K562 (cell line): Measurements from ENCODE around the gene ZFYVE28. TPM values are rescaled to one million over a fixed set of nuclear protein-coding genes. Genes with fewer than 3 reads are reported as not detected.

Experiments used
- FOXM1 ChIP-seq, 2 experiments: fragments of 450-650 bp in 1 of 2; sonication (generic) in 1 of 2; formaldehyde crosslinking in 1 of 2; IDR thresholded peaks; 2 replicates each; pipeline versions ENCODE4 v1.6.1 to v1.9.0; 2017 to 2022; ENCODE audit warnings: low read depth in 2 of 2, mild to moderate bottlenecking in 2 of 2, missing genetic modification reagents in 1 of 2, moderate library complexity in 1 of 2
- KLF6 ChIP-seq: fragments of 250-450 bp; sonication (Bioruptor Pico); IDR thresholded peaks from 2 replicates; pipeline ENCODE4 v1.4.0; 2020; ENCODE audit warnings: mild to moderate bottlenecking, moderate library complexity, borderline replicate concordance
- L3MBTL2 ChIP-seq: fragments of 450-650 bp; IDR thresholded peaks from 2 replicates; pipeline ENCODE4 v1.6.1; 2016; ENCODE audit warnings: mild to moderate bottlenecking, moderate library complexity
- MAFG ChIP-seq: fragments of 450-650 bp; conservative IDR thresholded peaks from 2 replicates; pipeline ENCODE4 v1.6.1; 2016; ENCODE audit warnings: missing genetic modification characterization, missing compliant biosample characterization
- NCOA1 ChIP-seq: fragments of 450-650 bp; IDR thresholded peaks from 2 replicates; pipeline ENCODE4 v1.6.1; 2016; ENCODE audit warnings: low read depth
- NELFE ChIP-seq: IDR thresholded peaks from 2 replicates; pipeline ENCODE4 v1.6.1; 2011; ENCODE audit warnings: mild to moderate bottlenecking; ENCODE audit not compliant: insufficient read depth, insufficient read length
- NFATC3 ChIP-seq: fragments of 450-650 bp; IDR thresholded peaks from 2 replicates; pipeline ENCODE4 v1.6.1; 2017; ENCODE audit warnings: mild to moderate bottlenecking
- RFX7 ChIP-seq: fragments of 250-450 bp; sonication (Bioruptor Pico); IDR thresholded peaks from 2 replicates; pipeline ENCODE4 v1.5.1; 2021; ENCODE audit warnings: mild to moderate bottlenecking
- SMAD1 ChIP-seq: fragments of 150-350 bp; IDR thresholded peaks from 2 replicates; pipeline ENCODE4 v1.6.1; 2014; ENCODE audit warnings: low read length, low read depth; ENCODE audit not compliant: partially characterized antibody
- TRIM28 ChIP-seq: fragments of 450-650 bp; IDR thresholded peaks from 2 replicates; pipeline ENCODE4 v1.6.1; 2017
- ZKSCAN8 ChIP-seq: fragments of 200-800 bp; sonication (Bioruptor generic); IDR thresholded peaks from 2 replicates; pipeline ENCODE4 v1.6.1; 2016; ENCODE audit warnings: missing genetic modification characterization, missing compliant biosample characterization
- ZNF224 ChIP-seq: sonication (generic); formaldehyde crosslinking; IDR thresholded peaks from 2 replicates; pipeline ENCODE4 v1.8.0; 2022; ENCODE audit warnings: mild to moderate bottlenecking, missing genetic modification reagents
- ZNF398 ChIP-seq: fragments of 250-450 bp; sonication (Bioruptor Pico); IDR thresholded peaks from 2 replicates; pipeline ENCODE4 v1.8.0; 2021; ENCODE audit warnings: moderate library complexity, mild to moderate bottlenecking, inconsistent platforms
- ZNF445 ChIP-seq: fragments of 250-450 bp; sonication (Bioruptor Pico); IDR thresholded peaks from 2 replicates; pipeline ENCODE4 v1.4.0; 2020; ENCODE audit warnings: low read depth, mild to moderate bottlenecking, moderate library complexity
- ZNF696 ChIP-seq: fragments of 250-450 bp; sonication (Bioruptor Pico); conservative IDR thresholded peaks from 2 replicates; pipeline ENCODE4 v1.4.0; 2020; ENCODE audit warnings: mild to moderate bottlenecking, moderate library complexity
- ZNF830 ChIP-seq: fragments of 250-450 bp; sonication (Bioruptor Pico); IDR thresholded peaks from 2 replicates; pipeline ENCODE4 v1.5.0; 2021; ENCODE audit warnings: mild to moderate bottlenecking
- ZSCAN29 ChIP-seq: fragments of 450-650 bp; IDR thresholded peaks from 2 replicates; pipeline ENCODE4 v1.6.1; 2017
- polyA plus RNA-seq, 8 experiments: library from polyadenylated mRNA; depleted of rRNA in 4 of 8; stranded (reverse) in 5 of 8; unstranded in 3 of 8; fragments of >200 nt; fragmentation: Nextera tagmentation in 2 of 8; fragmentation: Illumina TruSeq in 1 of 8; extraction: Ambion mirVana in 2 of 8; extraction: Trizol in 1 of 8; gene quantifications; 2 replicates each; pipeline versions ENCODE4 v1.2.1 to v1.2.3, GENCODE V29; 2011 to 2014; ENCODE audit warnings: inconsistent platforms in 1 of 8, missing spikeins in 1 of 8
- total RNA-seq, 7 experiments: library from RNA; depleted of rRNA in 6 of 7; stranded (reverse); fragments of >200 nt in 6 of 7; fragmentation: Illumina TruSeq in 2 of 7; extraction: Trizol in 2 of 7; gene quantifications; 2 replicates each; pipeline versions ENCODE4 v1.2.1 to v1.2.3, GENCODE V29; 2011 to 2021; ENCODE audit warnings: low replicate concordance in 1 of 7
- TF ChIP-seq, protein P1 (sequence below): IDR thresholded peaks from 2 replicates; pipeline ENCODE4 v1.6.1; 2014; ENCODE audit warnings: antibody characterized with exemption
- TF ChIP-seq, protein P2 (sequence below): fragments of 450-650 bp; IDR thresholded peaks from 2 replicates; pipeline ENCODE4 v1.6.1; 2016; ENCODE audit warnings: borderline replicate concordance
- TF ChIP-seq, protein P3 (sequence below): fragments of 200-800 bp; sonication (Bioruptor generic); IDR thresholded peaks from 2 replicates; pipeline ENCODE4 v1.6.1; 2017; ENCODE audit warnings: missing genetic modification characterization, missing compliant biosample characterization

ZFYVE28 gene
- total and polyA plus RNA-seq, 9 of the 15 experiments (the other 6 are each of a cell fraction or from before 2014, with no cell fraction given), result 1.3 to 24.8 (median 8.9) TPM

- TF ChIP-seq ZNF398 (CRISPR knock-in tag), result no peak
- no peak for TF ChIP-seq NELFE
- no peak for TF ChIP-seq ZSCAN29
- TF ChIP-seq KLF6, result no peak
- TF ChIP-seq SMAD1, result no peak
- TF ChIP-seq NFATC3, result no peak
- no peak for TF ChIP-seq ZNF445 (CRISPR knock-in tag)
- no peak for TF ChIP-seq RFX7
- TF ChIP-seq, protein P1, sequence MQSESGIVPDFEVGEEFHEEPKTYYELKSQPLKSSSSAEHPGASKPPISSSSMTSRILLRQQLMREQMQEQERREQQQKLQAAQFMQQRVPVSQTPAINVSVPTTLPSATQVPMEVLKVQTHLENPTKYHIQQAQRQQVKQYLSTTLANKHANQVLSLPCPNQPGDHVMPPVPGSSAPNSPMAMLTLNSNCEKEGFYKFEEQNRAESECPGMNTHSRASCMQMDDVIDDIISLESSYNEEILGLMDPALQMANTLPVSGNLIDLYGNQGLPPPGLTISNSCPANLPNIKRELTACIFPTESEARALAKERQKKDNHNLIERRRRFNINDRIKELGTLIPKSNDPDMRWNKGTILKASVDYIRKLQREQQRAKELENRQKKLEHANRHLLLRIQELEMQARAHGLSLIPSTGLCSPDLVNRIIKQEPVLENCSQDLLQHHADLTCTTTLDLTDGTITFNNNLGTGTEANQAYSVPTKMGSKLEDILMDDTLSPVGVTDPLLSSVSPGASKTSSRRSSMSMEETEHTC, result no peak
- no peak for TF ChIP-seq ZNF696 (CRISPR knock-in tag)
- no peak for TF ChIP-seq MAFG (tag)
- no peak for TF ChIP-seq ZNF830
- TF ChIP-seq ZNF224, result no peak
- TF ChIP-seq, protein P2, sequence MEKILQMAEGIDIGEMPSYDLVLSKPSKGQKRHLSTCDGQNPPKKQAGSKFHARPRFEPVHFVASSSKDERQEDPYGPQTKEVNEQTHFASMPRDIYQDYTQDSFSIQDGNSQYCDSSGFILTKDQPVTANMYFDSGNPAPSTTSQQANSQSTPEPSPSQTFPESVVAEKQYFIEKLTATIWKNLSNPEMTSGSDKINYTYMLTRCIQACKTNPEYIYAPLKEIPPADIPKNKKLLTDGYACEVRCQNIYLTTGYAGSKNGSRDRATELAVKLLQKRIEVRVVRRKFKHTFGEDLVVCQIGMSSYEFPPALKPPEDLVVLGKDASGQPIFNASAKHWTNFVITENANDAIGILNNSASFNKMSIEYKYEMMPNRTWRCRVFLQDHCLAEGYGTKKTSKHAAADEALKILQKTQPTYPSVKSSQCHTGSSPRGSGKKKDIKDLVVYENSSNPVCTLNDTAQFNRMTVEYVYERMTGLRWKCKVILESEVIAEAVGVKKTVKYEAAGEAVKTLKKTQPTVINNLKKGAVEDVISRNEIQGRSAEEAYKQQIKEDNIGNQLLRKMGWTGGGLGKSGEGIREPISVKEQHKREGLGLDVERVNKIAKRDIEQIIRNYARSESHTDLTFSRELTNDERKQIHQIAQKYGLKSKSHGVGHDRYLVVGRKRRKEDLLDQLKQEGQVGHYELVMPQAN, result peak; percentile 85
- no peak for TF ChIP-seq FOXM1 (IDR thresholded peaks at IDR 0.05; ENCODE audit: low read depth)
- 0 out of 2 replicates have a peak, but pooled peaks have one; percentile 23 for TF ChIP-seq FOXM1 (CRISPR knock-in tag; IDR thresholded peaks at IDR 0.05; ENCODE audit: low read depth)
- no peak for TF ChIP-seq TRIM28
- no peak for TF ChIP-seq ZKSCAN8 (CRISPR knock-in tag)
- TF ChIP-seq, protein P3, sequence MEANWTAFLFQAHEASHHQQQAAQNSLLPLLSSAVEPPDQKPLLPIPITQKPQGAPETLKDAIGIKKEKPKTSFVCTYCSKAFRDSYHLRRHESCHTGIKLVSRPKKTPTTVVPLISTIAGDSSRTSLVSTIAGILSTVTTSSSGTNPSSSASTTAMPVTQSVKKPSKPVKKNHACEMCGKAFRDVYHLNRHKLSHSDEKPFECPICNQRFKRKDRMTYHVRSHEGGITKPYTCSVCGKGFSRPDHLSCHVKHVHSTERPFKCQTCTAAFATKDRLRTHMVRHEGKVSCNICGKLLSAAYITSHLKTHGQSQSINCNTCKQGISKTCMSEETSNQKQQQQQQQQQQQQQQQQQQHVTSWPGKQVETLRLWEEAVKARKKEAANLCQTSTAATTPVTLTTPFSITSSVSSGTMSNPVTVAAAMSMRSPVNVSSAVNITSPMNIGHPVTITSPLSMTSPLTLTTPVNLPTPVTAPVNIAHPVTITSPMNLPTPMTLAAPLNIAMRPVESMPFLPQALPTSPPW (CRISPR knock-in tag), result peak; percentile 69
- TF ChIP-seq L3MBTL2, result peak; percentile 31; the same call in 1 of the 2 replicates
- no peak for TF ChIP-seq NCOA1
These were observed 176.8 kb downstream of the ZFYVE28 start, which contains the start of the genes HAUS3 and POLN (continued) for GRCh38 chr4:2241410-2242353.
